Neuronal stem cell (in vitro differentiated cells): ENCODE measurements around the gene CNTN3.

Experiments
- DNase-seq: peaks from one replicate; pipeline ENCODE4 v3.0.0-alpha.2; 2013; ENCODE audit warnings: low spot score
- H2AFZ ChIP-seq: one replicate; pipeline ENCODE4 v1.6.1; 2013; ENCODE audit warnings: mild to moderate bottlenecking, low read length, inconsistent platforms
- H2AK5ac ChIP-seq: 2 replicates; pipeline ENCODE4 v1.6.1; 2013; ENCODE audit warnings: low read depth, mild to moderate bottlenecking, inconsistent platforms, low read length, moderate library complexity, mixed read lengths
- H2BK120ac ChIP-seq: 2 replicates; pipeline ENCODE4 v1.6.1; 2013; ENCODE audit warnings: low read depth, mild to moderate bottlenecking, inconsistent platforms, low read length, moderate library complexity, mixed read lengths
- H2BK12ac ChIP-seq: one replicate; pipeline ENCODE4 v1.6.1; 2013; ENCODE audit warnings: low read length, inconsistent platforms
- H2BK15ac ChIP-seq: 2 replicates; pipeline ENCODE4 v1.6.1; 2013; ENCODE audit warnings: mild to moderate bottlenecking, low read length, inconsistent platforms, mixed read lengths
- H2BK5ac ChIP-seq: one replicate; pipeline ENCODE4 v1.6.1; 2013; ENCODE audit warnings: inconsistent platforms, mild to moderate bottlenecking, low read length, moderate library complexity
- H3K14ac ChIP-seq: one replicate; pipeline ENCODE4 v1.6.1; 2013; ENCODE audit warnings: low read length, inconsistent platforms
- H3K18ac ChIP-seq: 2 replicates; pipeline ENCODE4 v1.6.1; 2013; ENCODE audit warnings: low read length, inconsistent platforms
- H3K23ac ChIP-seq: 2 replicates; pipeline ENCODE4 v1.6.1; 2013; ENCODE audit warnings: low read depth, mild to moderate bottlenecking, mixed read lengths, low read length, inconsistent platforms; ENCODE audit not compliant: poor library complexity
- H3K27ac ChIP-seq: replicated peaks from 3 replicates; pipeline ENCODE4 v1.5.1; 2013; ENCODE audit warnings: low read length, inconsistent platforms
- H3K27me3 ChIP-seq, 3 experiments: 2 replicates each; pipeline ENCODE4 v1.6.1; 2013; ENCODE audit warnings: low read length in 3 of 3, mild to moderate bottlenecking in 2 of 3, inconsistent platforms in 1 of 3, low read depth in 1 of 3, mixed read lengths in 1 of 3, moderate library complexity in 1 of 3; ENCODE audit not compliant: control insufficient read depth in 3 of 3, insufficient read depth in 3 of 3
- H3K36me3 ChIP-seq, 2 donors: replicated peaks in 1 of 2; 2 replicates each; pipeline ENCODE4 v1.6.1; 2013; ENCODE audit warnings: low read length in 2 of 2; ENCODE audit not compliant: control insufficient read depth in 2 of 2, insufficient read depth in 2 of 2
- H3K4ac ChIP-seq: 2 replicates; pipeline ENCODE4 v1.6.1; 2013; ENCODE audit warnings: inconsistent platforms, mild to moderate bottlenecking, low read length, moderate library complexity
- H3K4me1 ChIP-seq, 2 donors: 1 replicate in 1 of 2; 2 replicates in 1 of 2; pipeline ENCODE4 v1.6.1; 2013; ENCODE audit warnings: low read length in 2 of 2, low read depth in 1 of 2; ENCODE audit not compliant: control insufficient read depth in 2 of 2, insufficient read depth in 1 of 2
- H3K4me2 ChIP-seq: one replicate; pipeline ENCODE4 v1.6.1; 2013; ENCODE audit warnings: mild to moderate bottlenecking, low read length, inconsistent platforms; ENCODE audit not compliant: insufficient read depth, poor library complexity, severe bottlenecking
- H3K4me3 ChIP-seq, 2 donors: 2 replicates each; pipeline ENCODE4 v1.5.1; 2013; ENCODE audit warnings: low read length in 2 of 2, mild to moderate bottlenecking in 2 of 2, inconsistent platforms in 1 of 2, moderate library complexity in 1 of 2
- H3K79me1 ChIP-seq: one replicate; pipeline ENCODE4 v1.6.1; 2013; ENCODE audit warnings: low read depth, mild to moderate bottlenecking, inconsistent platforms, low read length, moderate library complexity
- H3K9ac ChIP-seq: one replicate; pipeline ENCODE4 v1.6.1; 2013; ENCODE audit warnings: mild to moderate bottlenecking, low read depth, low read length, inconsistent platforms; ENCODE audit not compliant: poor library complexity
- H3K9me3 ChIP-seq, 2 donors: replicated peaks in 1 of 2; 2 replicates each; pipeline versions ENCODE3 to v1.6.1; 2013; ENCODE audit warnings: low read length in 2 of 2, mild to moderate bottlenecking in 2 of 2, inconsistent platforms in 1 of 2, low read depth in 1 of 2, mixed read lengths in 1 of 2, moderate library complexity in 1 of 2; ENCODE audit not compliant: control insufficient read depth in 2 of 2, insufficient read depth in 1 of 2
- H4K8ac ChIP-seq: one replicate; pipeline ENCODE4 v1.6.1; 2013; ENCODE audit warnings: low read depth, mild to moderate bottlenecking, inconsistent platforms, low read length, moderate library complexity
- H4K91ac ChIP-seq: one replicate; pipeline ENCODE4 v1.6.1; 2013; ENCODE audit warnings: low read length, low read depth, mild to moderate bottlenecking, inconsistent platforms; ENCODE audit not compliant: poor library complexity
- WGBS, 2 donors: extraction: QIAGEN DNeasy Blood & Tissue Kit; methylation state at CpG; one replicate each; pipeline ENCODE4 v1.1.7; 2013; ENCODE audit warnings: missing lambda C conversion rate in 2 of 2, mixed read lengths in 1 of 2; ENCODE audit not compliant: insufficient read length in 2 of 2, insufficient replicate concordance in 1 of 2; ENCODE audit errors: extremely low coverage in 2 of 2; 5-methylcytosine and 5-hydroxymethylcytosine counted together

Gene CNTN3

DNA sequence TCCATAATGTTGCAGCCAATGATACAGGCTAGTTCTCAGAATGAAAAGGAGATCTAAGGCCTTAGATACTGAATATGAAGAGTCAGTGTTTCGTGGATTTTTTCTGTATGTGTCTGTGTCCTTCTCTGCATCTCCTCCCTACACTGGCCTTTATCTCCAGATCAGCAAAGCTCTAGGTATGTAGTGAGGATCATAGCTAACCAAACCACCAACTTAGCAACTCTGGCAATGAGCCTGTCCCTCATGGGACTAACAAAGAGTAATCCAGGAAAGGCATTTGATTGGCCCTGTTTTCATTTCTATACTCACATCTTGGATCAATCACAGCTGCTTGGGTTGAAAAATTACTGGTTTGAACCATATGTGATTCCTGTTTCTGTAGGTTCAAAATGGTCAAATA lies 18.6 kb upstream of the CNTN3 start:
- Histone ChIP-seq H3K79me1 (peaks cover 1% of the 10 kb centered on the region), H3K9ac (no peak overlapping the region), H3K4me2 (no peak overlapping the region), H2BK5ac (no peak overlapping the region), H3K36me3 (no peaks in the 10 kb centered on the region), H3K27ac (no peak overlapping the region), H3K9me3 (no peaks in the 10 kb centered on the region), H3K23ac (no peak overlapping the region), H3K4me3 (no peak overlapping the region), H4K8ac (no peak overlapping the region), H3K27me3 (no peaks in the 10 kb centered on the region), H3K4ac (no peak overlapping the region), H2AK5ac (no peak overlapping the region), H2BK15ac (no peak overlapping the region), H2AFZ (no peak overlapping the region), H2BK120ac (no peak overlapping the region), H2BK12ac (no peak overlapping the region), H3K4me1 (no peaks in the 10 kb centered on the region), H3K14ac (no peak overlapping the region), H3K18ac (no peak overlapping the region), H4K91ac (no peak overlapping the region)
- no CpG with 5 or more reads among the region's 1 CpG for WGBS, 2 donors
- DNase-seq = no peak

DNA sequence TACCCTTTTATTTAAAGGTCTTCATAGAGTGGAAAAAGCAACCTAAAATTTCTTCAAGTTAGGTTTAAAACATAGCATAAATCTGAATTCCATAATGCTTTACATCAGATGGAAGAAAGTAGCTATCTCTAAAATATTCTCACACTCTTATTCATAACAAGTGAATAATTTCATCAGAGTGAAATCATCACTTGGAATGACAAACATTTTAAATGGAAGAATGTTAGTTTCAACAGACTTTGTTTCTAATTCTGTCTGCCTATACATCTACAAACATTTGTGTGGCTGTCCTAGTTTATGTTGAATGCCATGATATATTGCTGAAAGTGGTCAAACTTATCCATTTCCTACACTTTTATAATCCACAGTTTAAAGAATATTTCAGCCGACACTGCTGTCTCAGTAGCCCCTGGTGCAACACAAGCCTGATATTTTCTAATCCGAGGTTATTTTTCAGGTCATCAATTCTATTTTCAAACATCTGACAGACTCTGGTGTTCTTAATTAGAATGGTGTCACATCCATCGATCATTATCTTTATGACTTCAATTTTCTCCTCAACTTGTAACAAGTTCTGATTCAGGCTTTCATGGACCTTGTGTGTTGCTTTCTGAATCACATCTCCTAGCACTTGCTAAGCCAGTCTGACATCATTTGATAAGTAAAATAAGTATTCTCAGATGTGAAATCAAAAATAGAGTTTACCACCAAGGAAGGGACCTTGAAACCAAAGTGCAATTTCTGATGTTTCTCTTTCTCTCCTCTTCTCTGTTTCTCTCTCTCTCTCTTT lies 17.1 kb upstream of the CNTN3 start:
- Histone ChIP-seq H3K4ac (no peak overlapping the region), H3K27me3 (no peaks in the 10 kb centered on the region), H4K91ac (no peak overlapping the region), H3K4me1 (no peaks in the 10 kb centered on the region), H2BK5ac (no peak overlapping the region), H2BK120ac (no peak overlapping the region), H3K36me3 (no peaks in the 10 kb centered on the region), H2AFZ (no peak overlapping the region), H3K4me3 (no peak overlapping the region), H3K4me2 (no peak overlapping the region), H4K8ac (no peak overlapping the region), H2BK12ac (no peak overlapping the region), H3K79me1 (peaks cover 1% of the 10 kb centered on the region), H3K14ac (no peak overlapping the region), H2AK5ac (no peak overlapping the region), H3K27ac (no peak overlapping the region), H3K9ac (no peak overlapping the region), H2BK15ac (no peak overlapping the region), H3K9me3 (no peaks in the 10 kb centered on the region), H3K18ac (no peak overlapping the region), H3K23ac (no peak overlapping the region)
- DNase-seq = no peak
- WGBS, 2 donors = no CpG with 5 or more reads among the region's 3 CpGs

DNA sequence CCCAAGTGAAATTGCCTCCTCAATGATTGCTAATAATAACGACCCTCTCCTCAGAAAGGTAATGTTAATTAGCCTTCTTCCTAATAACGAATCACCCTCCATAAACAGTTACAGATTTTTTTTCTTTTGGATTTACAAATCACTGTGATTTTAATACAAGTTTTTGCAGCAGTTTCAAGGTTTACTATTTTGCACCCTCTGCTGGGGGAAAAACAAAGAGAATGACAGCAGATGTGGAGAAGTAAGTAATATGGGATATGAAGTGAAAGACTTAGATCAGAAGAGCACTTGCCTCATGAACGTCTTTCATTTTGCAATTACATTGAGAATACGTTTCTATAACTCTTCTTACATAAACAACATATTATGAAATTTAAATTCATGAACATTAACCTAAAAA lies 16.1 kb upstream of the CNTN3 start:
- Histone ChIP-seq H3K36me3 (no peaks in the 10 kb centered on the region), H3K27ac (no peak overlapping the region), H4K8ac (no peak overlapping the region), H2BK12ac (no peak overlapping the region), H3K4me2 (no peak overlapping the region), H2AK5ac (no peak overlapping the region), H2BK120ac (no peak overlapping the region), H3K4me3 (no peak overlapping the region), H3K18ac (no peak overlapping the region), H3K14ac (no peak overlapping the region), H2BK5ac (no peak overlapping the region), H3K9ac (no peak overlapping the region), H3K9me3 (no peaks in the 10 kb centered on the region), H3K23ac (no peak overlapping the region), H4K91ac (no peak overlapping the region), H3K4ac (no peak overlapping the region), H3K4me1 (no peaks in the 10 kb centered on the region), H3K27me3 (no peaks in the 10 kb centered on the region), H2AFZ (no peak overlapping the region), H3K79me1 (peaks cover 1% of the 10 kb centered on the region), H2BK15ac (no peak overlapping the region)
- DNase-seq = no peak
- WGBS, 2 donors = 100% methylated on average over 1 of the region's 4 CpGs; no CpG with 5 or more reads in 1 of the 2 donors

DNA sequence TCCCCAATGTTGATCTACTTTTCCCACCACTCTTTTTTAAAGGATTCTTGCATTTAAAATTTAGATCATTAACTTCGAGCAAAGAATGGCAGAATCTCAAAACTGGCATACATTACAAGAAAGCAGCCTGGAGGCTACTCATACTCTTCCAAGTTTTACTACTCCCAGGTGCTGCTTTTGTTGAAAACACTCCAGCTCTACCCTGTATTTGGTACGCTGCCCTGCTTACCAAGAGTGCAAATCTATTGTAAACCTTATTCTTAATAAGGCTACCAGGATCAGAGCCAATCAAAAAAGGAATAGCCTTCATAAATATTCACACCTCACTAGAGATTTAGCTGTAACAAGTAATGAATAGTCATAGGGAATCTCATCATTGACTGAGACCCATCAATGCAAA lies 11.6 kb upstream of the CNTN3 start:
- H3K27me3 ChIP-seq = no peaks in the 10 kb centered on the region
- H2AFZ ChIP-seq = no peak overlapping the region
- no peak overlapping the region for H2BK120ac ChIP-seq
- no peak overlapping the region for H3K27ac ChIP-seq
- H4K8ac ChIP-seq = no peak overlapping the region
- no peak overlapping the region for H3K18ac ChIP-seq
- no peak overlapping the region for H3K4ac ChIP-seq
- H3K36me3 ChIP-seq = no peaks in the 10 kb centered on the region
- H4K91ac ChIP-seq = no peak overlapping the region
- whole genome bisulfite sequencing, 2 donors = no CpG with 5 or more reads among the region's 2 CpGs
- no peak for DNase-seq
- H2BK5ac ChIP-seq = no peak overlapping the region
- peaks cover 5% of the 10 kb centered on the region in 2 donors for H3K4me1 ChIP-seq
- no peak overlapping the region for H3K23ac ChIP-seq
- no peaks in the 10 kb centered on the region for H3K9me3 ChIP-seq
- H3K4me3 ChIP-seq = no peak overlapping the region
- H3K4me2 ChIP-seq = no peak overlapping the region
- H3K9ac ChIP-seq = no peak overlapping the region
- no peak overlapping the region for H3K14ac ChIP-seq
- peaks cover 1% of the 10 kb centered on the region for H3K79me1 ChIP-seq
- no peak overlapping the region for H2BK12ac ChIP-seq
- no peak overlapping the region for H2AK5ac ChIP-seq
- H2BK15ac ChIP-seq = no peak overlapping the region
